ENCODE data around the gene PDCD6IP.
"Not testable (repeated sequence)": the region's sequence is repeated elsewhere in the genome, so short reads cannot be mapped to it uniquely, and the experiment has no call there.

GRCh38 chr3:33754391-33754790 is 44.0 kb upstream of the PDCD6IP start:
- not testable (repeated sequence) for TF ChIP-seq CTCF (IDR thresholded peaks at IDR 0.05; ENCODE audit: low read length); EZH2 (optimal IDR thresholded peaks at IDR 0.05; ENCODE audit: low read depth, low read length)

Measured in MM.1S (cell line).